ENCODE measurements around the gene EDC4. TPM values are rescaled to one million over a fixed set of nuclear protein-coding genes. Genes with fewer than 3 reads are reported as not detected.
"Not testable (repeated sequence)": the region's sequence is repeated elsewhere in the genome, so short reads cannot be mapped to it uniquely, and the experiment has no call there.

Gene EDC4
- polyA plus RNA-seq (ENCODE audit: insufficient read length in 3 of 3): 10 to 100 TPM; 82.0 to 85.6 (median 83.2) TPM

- DNase-seq (ENCODE audit: low read depth in 3 of 3, low spot score in 2 of 3): no peak
Observed at GRCh38 chr16:67872631-67873434, at the start of gene EDC4. EDC4 (plus strand) TSS chr16:67873052; CDS start chr16:67873262, 210 bp downstream.

- DNase-seq (ENCODE audit: low read depth in 3 of 3, low spot score in 2 of 3): no peak
Observed at GRCh38 chr16:67825119-67825518, 47.7 kb upstream of the EDC4 start.

GRCh38 chr16:67825906-67826305 lies 46.9 kb upstream of the EDC4 start:
- DNase-seq (ENCODE audit: low read depth in 3 of 3, low spot score in 2 of 3): no peak

GRCh38 chr16:67828651-67829050 lies 44.2 kb upstream of the EDC4 start:
- DNase-seq (ENCODE audit: low read depth in 3 of 3, low spot score in 2 of 3): no peak

- no peak for DNase-seq (ENCODE audit: low read depth in 3 of 3, low spot score in 2 of 3)
Observed at GRCh38 chr16:67833030-67833414, 39.8 kb upstream of the EDC4 start.

- DNase-seq (ENCODE audit: low read depth in 3 of 3, low spot score in 2 of 3): peak in 2 of 3 donors; percentile 85 to 88
Observed at GRCh38 chr16:67833415-67834241, 39.2 kb upstream of the EDC4 start.

- DNase-seq (ENCODE audit: low read depth in 3 of 3, low spot score in 2 of 3): no peak
Observed at GRCh38 chr16:67834242-67834614, 38.6 kb upstream of the EDC4 start.

- not testable (repeated sequence) for DNase-seq (ENCODE audit: low read depth in 3 of 3, low spot score in 2 of 3)
Observed at GRCh38 chr16:67837190-67837589, 35.7 kb upstream of the EDC4 start.

- DNase-seq (ENCODE audit: low read depth in 3 of 3, low spot score in 2 of 3): no peak
Observed at GRCh38 chr16:67837811-67838210, 35.0 kb upstream of the EDC4 start.

- no peak for DNase-seq (ENCODE audit: low read depth in 3 of 3, low spot score in 2 of 3)
Observed at GRCh38 chr16:67841198-67841815, 31.5 kb upstream of the EDC4 start.

- peak; percentile 90 to 93 (median 92) for DNase-seq (ENCODE audit: low read depth in 3 of 3, low spot score in 2 of 3)
Observed at GRCh38 chr16:67841816-67842508, 30.9 kb upstream of the EDC4 start, which contains the start of gene THAP11. THAP11 (plus strand) TSS chr16:67842320; CDS start chr16:67842555, 235 bp downstream.

GRCh38 chr16:67842509-67843342 lies 30.1 kb upstream of the EDC4 start:
- no peak for DNase-seq (ENCODE audit: low read depth in 3 of 3, low spot score in 2 of 3)

- no peak for DNase-seq (ENCODE audit: low read depth in 3 of 3, low spot score in 2 of 3)
Observed at GRCh38 chr16:67843343-67843765, 29.5 kb upstream of the EDC4 start.

- DNase-seq (ENCODE audit: low read depth in 3 of 3, low spot score in 2 of 3): no peak
Observed at GRCh38 chr16:67844497-67844896, 28.4 kb upstream of the EDC4 start.

GRCh38 chr16:67845291-67846062 lies 27.4 kb upstream of the EDC4 start:
- DNase-seq (ENCODE audit: low read depth in 3 of 3, low spot score in 2 of 3): no peak

GRCh38 chr16:67846063-67846319 lies 26.9 kb upstream of the EDC4 start:
- no peak for DNase-seq (ENCODE audit: low read depth in 3 of 3, low spot score in 2 of 3)

- DNase-seq (ENCODE audit: low read depth in 3 of 3, low spot score in 2 of 3): peak; percentile 86 to 95 (median 93)
Observed at GRCh38 chr16:67846320-67847063, 26.4 kb upstream of the EDC4 start, which contains the start of gene NUTF2. NUTF2 (plus strand) TSS chr16:67846933; CDS start chr16:67865131, 18,198 bp downstream.
